ENCODE measurements around the gene YOD1. TPM values are rescaled to one million over a fixed set of nuclear protein-coding genes. Genes with fewer than 3 reads are reported as not detected.
A peak's percentile ranks its signal among the peaks of the same experiment; 100 is the strongest.
"Not testable (repeated sequence)": the region's sequence is repeated elsewhere in the genome, so short reads cannot be mapped to it uniquely, and the experiment has no call there.

YOD1 gene
- polyA plus RNA-seq, 1 donor = 10.1 TPM

DNA sequence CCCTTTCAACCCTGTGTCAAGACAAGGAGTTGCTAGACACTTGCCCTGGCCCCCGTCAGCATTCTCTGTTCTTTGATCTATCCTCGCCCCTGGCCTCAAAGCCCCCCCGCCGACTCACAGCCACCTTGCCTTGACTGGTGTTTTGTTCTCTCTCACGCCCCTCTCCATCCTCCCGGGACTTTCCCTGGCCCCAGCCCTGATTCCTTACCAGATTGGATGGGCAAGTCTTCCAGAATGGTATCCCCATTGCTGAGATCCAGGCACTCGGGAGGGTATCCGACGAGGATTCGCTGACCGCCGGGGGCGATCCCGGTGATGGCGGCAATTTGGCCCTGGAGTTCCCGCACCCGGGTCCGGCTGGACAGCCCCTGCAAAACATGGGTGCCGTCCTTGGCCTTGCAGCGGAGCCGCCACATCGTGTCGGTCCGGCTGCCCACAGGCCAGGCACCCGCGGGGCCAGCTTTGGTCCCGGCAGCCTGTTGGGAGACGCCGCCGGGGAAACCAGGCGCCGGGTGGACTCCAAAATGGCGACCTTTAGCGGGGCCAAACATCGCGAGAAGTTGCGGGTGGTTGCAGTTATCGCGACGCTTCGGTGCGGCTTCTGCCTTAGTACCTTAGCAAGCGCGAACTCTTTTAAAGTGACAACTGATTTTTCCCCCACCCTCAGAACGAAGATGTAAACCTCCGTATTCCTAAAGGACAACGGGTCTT lies 373 bp downstream of the YOD1 start:
- Histone ChIP-seq H3K9me3 (ENCODE audit: control insufficient read depth, low read depth, low read length) (no peaks in the 10 kb centered on the region), H3K36me3 (ENCODE audit: control insufficient read depth, insufficient read depth, low read length) (peaks cover 14% of the 10 kb centered on the region), H3K4me1 (ENCODE audit: control insufficient read depth, insufficient read depth, low read length) (peaks cover 27% of the 10 kb centered on the region), H3K27ac (ENCODE audit: low read length) (peak overlapping the region; percentile 95), H3K27me3 (ENCODE audit: control insufficient read depth, insufficient read depth, low read length) (no peaks in the 10 kb centered on the region), H3K4me3 (ENCODE audit: low read length) (peak overlapping the region; percentile 95)
- WGBS (ENCODE audit: insufficient coverage, low lambda C conversion rate) = no CpG with 5 or more reads among the region's 47 CpGs
- DNase-seq = peak; percentile 92 to 94

DNA sequence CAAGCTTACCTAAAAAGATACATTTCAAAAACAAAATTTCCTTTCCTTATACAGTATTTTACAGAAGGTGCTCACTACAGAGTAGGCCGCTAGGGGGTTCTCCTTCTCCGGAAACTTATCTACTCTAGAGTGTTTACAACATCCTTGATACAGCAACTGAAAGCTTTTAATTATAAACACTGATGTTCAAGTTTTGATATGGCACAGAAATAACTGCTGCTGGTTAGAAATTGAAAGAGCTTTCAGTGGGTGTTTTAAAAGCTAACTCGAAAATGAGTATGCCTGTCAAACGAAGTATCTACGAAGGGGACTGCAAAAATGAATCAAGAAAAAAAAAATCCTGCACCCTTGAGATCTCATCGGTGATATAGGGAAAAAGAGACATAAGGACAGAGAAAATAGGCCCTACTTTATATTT lies 1.0 kb downstream of the YOD1 start:
- H3K4me3 ChIP-seq (ENCODE audit: low read length) = peak overlapping the region; percentile 95
- no peaks in the 10 kb centered on the region for H3K9me3 ChIP-seq (ENCODE audit: control insufficient read depth, low read depth, low read length)
- peaks cover 21% of the 10 kb centered on the region for H3K4me1 ChIP-seq (ENCODE audit: control insufficient read depth, insufficient read depth, low read length)
- no peaks in the 10 kb centered on the region for H3K27me3 ChIP-seq (ENCODE audit: control insufficient read depth, insufficient read depth, low read length)
- peak overlapping the region; percentile 95 for H3K27ac ChIP-seq (ENCODE audit: low read length)
- peak in 1 of 2 donors; percentile 64 for DNase-seq
- 0% methylated on average over 2 of the region's 6 CpGs for WGBS (ENCODE audit: insufficient coverage, low lambda C conversion rate)
- peaks cover 14% of the 10 kb centered on the region for H3K36me3 ChIP-seq (ENCODE audit: control insufficient read depth, insufficient read depth, low read length)

DNA sequence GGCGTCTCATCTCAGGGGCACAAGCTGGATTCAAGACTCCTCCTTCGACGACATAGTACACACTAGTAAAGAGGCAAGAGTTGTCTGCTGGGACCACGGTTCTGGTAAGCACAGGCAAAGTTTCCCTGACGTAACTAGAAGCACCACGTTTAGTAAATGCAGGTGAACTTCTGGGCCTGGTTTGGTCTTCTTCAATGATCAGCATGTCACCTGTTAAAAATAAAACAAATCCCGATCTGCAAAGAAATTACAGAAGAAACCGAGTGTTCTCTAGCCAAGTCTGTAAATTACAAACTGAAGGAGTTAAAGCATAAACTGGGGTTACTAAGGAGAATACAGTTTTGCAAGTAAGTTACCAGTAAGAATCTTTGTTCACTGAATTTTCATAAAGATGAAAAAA lies 1.5 kb downstream of the YOD1 start:
- H3K36me3 ChIP-seq (ENCODE audit: control insufficient read depth, insufficient read depth, low read length) = peaks cover 14% of the 10 kb centered on the region
- no peaks in the 10 kb centered on the region for H3K9me3 ChIP-seq (ENCODE audit: control insufficient read depth, low read depth, low read length)
- peak overlapping the region; percentile 95 for H3K4me3 ChIP-seq (ENCODE audit: low read length)
- WGBS (ENCODE audit: insufficient coverage, low lambda C conversion rate) = no CpG with 5 or more reads among the region's 8 CpGs
- H3K27ac ChIP-seq (ENCODE audit: low read length) = no peak overlapping the region
- no peaks in the 10 kb centered on the region for H3K27me3 ChIP-seq (ENCODE audit: control insufficient read depth, insufficient read depth, low read length)
- H3K4me1 ChIP-seq (ENCODE audit: control insufficient read depth, insufficient read depth, low read length) = peaks cover 17% of the 10 kb centered on the region
- DNase-seq = no peak

DNA sequence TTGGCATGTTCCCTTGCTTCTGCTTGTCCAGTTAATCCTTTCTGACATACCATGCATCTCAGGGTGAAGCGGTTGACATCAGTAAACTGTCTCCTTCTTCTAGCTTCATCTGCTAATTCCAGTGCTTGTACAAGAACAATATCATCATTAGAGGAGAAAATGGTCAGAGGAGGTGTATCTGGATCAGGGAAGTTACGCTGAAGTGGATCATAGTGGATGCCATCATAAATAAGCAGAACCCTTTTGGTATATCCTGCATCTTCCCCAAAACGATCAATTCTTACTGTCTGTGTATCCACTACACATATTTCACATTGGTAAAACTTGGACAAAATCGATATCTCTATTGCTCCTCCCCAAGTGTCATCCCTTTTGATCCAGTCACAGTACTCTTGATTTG lies 2.0 kb downstream of the YOD1 start:
- Histone ChIP-seq H3K9me3 (ENCODE audit: control insufficient read depth, low read depth, low read length) (no peaks in the 10 kb centered on the region), H3K36me3 (ENCODE audit: control insufficient read depth, insufficient read depth, low read length) (peaks cover 14% of the 10 kb centered on the region), H3K27ac (ENCODE audit: low read length) (no peak overlapping the region), H3K4me1 (ENCODE audit: control insufficient read depth, insufficient read depth, low read length) (peaks cover 12% of the 10 kb centered on the region), H3K27me3 (ENCODE audit: control insufficient read depth, insufficient read depth, low read length) (no peaks in the 10 kb centered on the region), H3K4me3 (ENCODE audit: low read length) (no peak overlapping the region)
- 100% methylated on average over 1 of the region's 4 CpGs for WGBS (ENCODE audit: insufficient coverage, low lambda C conversion rate)
- no peak for DNase-seq

DNA sequence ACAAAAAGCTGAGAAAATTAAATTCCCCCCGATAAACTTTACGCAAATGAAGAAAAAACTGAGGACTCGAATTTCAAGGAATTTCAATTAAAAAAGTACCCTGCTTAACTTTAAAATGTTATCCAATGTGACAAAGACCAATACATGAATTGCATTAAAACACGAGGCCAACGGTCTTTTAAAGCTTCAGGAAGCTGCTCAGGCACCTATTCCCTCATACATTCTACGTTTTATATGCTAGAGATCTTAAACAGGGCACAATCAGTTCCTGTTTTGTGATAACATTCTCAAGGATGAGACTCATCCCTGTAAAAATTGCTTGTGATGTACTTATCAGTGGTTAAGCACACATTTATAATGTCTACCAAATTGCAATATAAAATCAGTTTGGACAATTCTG lies 3.0 kb downstream of the YOD1 start:
- no peak for DNase-seq
- peaks cover 10% of the 10 kb centered on the region for H3K4me1 ChIP-seq (ENCODE audit: control insufficient read depth, insufficient read depth, low read length)
- H3K4me3 ChIP-seq (ENCODE audit: low read length) = no peak overlapping the region
- H3K9me3 ChIP-seq (ENCODE audit: control insufficient read depth, low read depth, low read length) = no peaks in the 10 kb centered on the region
- H3K27ac ChIP-seq (ENCODE audit: low read length) = no peak overlapping the region
- 89% methylated on average over 3 of the region's 6 CpGs for WGBS (ENCODE audit: insufficient coverage, low lambda C conversion rate)
- no peaks in the 10 kb centered on the region for H3K27me3 ChIP-seq (ENCODE audit: control insufficient read depth, insufficient read depth, low read length)
- peaks cover 14% of the 10 kb centered on the region for H3K36me3 ChIP-seq (ENCODE audit: control insufficient read depth, insufficient read depth, low read length)

DNA sequence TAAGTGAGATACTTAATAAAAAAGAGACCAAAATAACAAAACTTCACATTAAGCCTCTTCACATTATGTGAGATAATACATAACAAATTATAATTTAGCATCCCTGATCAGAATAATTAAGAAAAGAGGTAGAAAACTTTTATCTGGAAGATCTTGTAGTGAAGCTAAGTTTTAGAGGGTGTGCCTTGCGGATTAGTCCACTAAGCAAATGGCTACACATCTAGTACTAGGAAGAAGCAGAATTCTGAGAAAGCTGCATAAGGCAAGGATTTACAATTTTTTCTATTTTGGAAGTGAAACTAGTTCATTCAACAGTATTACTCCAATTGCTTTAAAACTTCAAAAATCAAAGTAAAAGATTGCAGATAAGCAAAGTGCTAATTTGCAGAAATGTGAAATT lies 3.5 kb downstream of the YOD1 start:
- DNase-seq = no peak
- Histone ChIP-seq H3K27ac (ENCODE audit: low read length) (no peak overlapping the region), H3K27me3 (ENCODE audit: control insufficient read depth, insufficient read depth, low read length) (no peaks in the 10 kb centered on the region), H3K4me3 (ENCODE audit: low read length) (no peak overlapping the region), H3K36me3 (ENCODE audit: control insufficient read depth, insufficient read depth, low read length) (peaks cover 14% of the 10 kb centered on the region), H3K4me1 (ENCODE audit: control insufficient read depth, insufficient read depth, low read length) (peaks cover 10% of the 10 kb centered on the region), H3K9me3 (ENCODE audit: control insufficient read depth, low read depth, low read length) (no peaks in the 10 kb centered on the region)
- 100% methylated on average over 1 of the region's 1 CpG for WGBS (ENCODE audit: insufficient coverage, low lambda C conversion rate)

DNA sequence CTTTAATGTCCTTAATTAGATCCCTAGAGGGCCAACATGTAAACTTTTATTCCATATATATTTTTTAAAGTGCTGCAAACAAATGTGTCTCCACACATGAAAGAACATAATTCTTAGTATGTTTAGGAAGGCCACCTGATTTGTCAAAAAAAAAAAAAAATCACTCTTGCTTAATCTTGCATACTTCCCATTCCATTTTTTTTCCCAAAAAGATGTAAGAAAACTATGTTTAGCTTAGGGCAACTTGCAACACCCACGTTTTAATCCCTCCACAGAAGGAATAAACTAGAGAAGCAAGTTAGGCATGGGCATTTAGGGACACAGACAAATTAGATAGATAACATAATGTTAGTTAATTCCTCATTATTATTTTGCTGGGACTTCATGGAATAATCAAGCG lies 5.6 kb downstream of the YOD1 start:
- no peaks in the 10 kb centered on the region for H3K4me1 ChIP-seq (ENCODE audit: control insufficient read depth, insufficient read depth, low read length)
- WGBS (ENCODE audit: insufficient coverage, low lambda C conversion rate) = no CpG with 5 or more reads among the region's 2 CpGs
- H3K9me3 ChIP-seq (ENCODE audit: control insufficient read depth, low read depth, low read length) = no peaks in the 10 kb centered on the region
- no peak for DNase-seq
- no peak overlapping the region for H3K27ac ChIP-seq (ENCODE audit: low read length)
- no peak overlapping the region for H3K4me3 ChIP-seq (ENCODE audit: low read length)
- H3K36me3 ChIP-seq (ENCODE audit: control insufficient read depth, insufficient read depth, low read length) = peaks cover 14% of the 10 kb centered on the region
- H3K27me3 ChIP-seq (ENCODE audit: control insufficient read depth, insufficient read depth, low read length) = no peaks in the 10 kb centered on the region

DNA sequence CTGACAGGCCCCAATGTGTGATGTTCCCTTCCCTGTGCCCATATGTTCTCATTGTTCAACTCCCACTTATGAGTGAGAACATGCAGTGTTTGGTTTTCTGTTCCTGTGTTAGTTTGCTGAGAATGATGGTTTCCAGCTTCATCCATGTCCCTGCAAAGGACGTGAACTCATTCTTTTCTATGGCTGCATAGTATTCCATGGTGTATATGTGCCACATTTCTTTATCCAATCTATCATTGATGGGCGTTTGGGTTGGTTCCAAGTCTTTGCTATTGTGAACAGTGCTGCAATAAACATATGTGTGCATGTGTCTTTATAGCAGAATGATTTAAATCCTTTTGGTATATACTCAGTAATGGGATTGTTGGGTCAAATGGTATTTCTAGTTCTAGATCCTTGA lies 9.6 kb downstream of the YOD1 start:
- not testable (repeated sequence) for H3K36me3 ChIP-seq (ENCODE audit: control insufficient read depth, insufficient read depth, low read length); H3K9me3 ChIP-seq (ENCODE audit: control insufficient read depth, low read depth, low read length); H3K27ac ChIP-seq (ENCODE audit: low read length); DNase-seq; H3K27me3 ChIP-seq (ENCODE audit: control insufficient read depth, insufficient read depth, low read length); H3K4me1 ChIP-seq (ENCODE audit: control insufficient read depth, insufficient read depth, low read length); H3K4me3 ChIP-seq (ENCODE audit: low read length)
- no CpG with 5 or more reads among the region's 2 CpGs for WGBS (ENCODE audit: insufficient coverage, low lambda C conversion rate)

DNA sequence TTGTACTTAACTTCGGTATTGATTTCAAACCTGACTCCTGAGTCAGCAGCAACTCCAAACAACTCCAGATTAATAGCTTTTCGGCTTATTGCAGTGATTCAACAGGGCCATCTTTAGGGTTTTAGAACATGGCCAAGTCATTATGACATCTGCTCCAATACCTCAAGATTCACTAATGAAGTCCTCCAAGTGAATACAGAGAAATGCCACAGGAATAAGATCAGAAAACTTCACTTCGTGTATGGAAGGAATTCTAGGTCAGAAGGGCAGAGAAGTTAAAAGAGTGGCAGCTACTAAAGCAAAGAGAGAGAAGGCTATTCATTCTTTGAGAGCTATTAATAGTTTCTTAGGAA lies 10.9 kb downstream of the YOD1 start:
- Histone ChIP-seq H3K4me1 (ENCODE audit: control insufficient read depth, insufficient read depth, low read length) (no peaks in the 10 kb centered on the region), H3K27ac (ENCODE audit: low read length) (no peak overlapping the region), H3K27me3 (ENCODE audit: control insufficient read depth, insufficient read depth, low read length) (no peaks in the 10 kb centered on the region), H3K36me3 (ENCODE audit: control insufficient read depth, insufficient read depth, low read length) (no peaks in the 10 kb centered on the region), H3K4me3 (ENCODE audit: low read length) (no peak overlapping the region), H3K9me3 (ENCODE audit: control insufficient read depth, low read depth, low read length) (no peaks in the 10 kb centered on the region)
- DNase-seq = no peak
- WGBS (ENCODE audit: insufficient coverage, low lambda C conversion rate) = no CpG with 5 or more reads among the region's 3 CpGs

DNA sequence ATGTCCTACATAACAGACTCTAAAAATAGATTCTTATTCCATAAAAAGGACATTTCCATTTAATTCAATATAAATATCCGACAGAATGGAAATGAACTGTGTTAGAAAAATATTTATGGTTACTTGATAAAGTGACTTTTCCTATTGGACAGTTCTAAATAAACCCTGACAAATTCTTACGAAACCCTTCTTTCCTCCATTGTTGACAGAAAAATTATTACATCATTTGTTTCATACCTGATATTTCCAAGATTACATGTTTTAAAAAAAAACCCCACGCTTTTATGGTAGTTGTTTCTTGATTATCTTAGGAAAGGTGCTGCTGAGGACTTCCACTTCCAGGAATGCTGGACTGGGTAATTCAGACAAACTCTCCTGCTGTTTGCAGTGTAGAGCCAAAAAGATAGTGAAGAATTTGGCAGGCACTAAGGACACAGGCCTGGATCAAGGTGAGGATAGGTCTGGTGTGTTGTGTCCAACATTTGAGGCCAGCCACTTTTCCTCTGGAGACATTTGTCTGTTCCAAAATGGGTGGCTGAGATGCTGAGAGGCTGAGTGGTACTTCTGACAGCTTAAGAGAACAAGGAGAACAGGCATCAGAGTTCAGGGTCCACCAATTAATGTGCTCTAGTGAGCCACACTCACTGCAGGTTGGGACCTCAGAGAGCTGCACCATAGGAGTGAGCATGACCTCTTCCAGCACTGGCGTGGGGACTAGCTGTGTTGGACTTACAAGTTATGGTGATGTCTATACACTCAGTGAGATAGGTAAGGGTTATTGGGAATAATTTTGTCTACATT lies 11.4 kb downstream of the YOD1 start:
- WGBS (ENCODE audit: insufficient coverage, low lambda C conversion rate) = 60% methylated on average over 1 of the region's 4 CpGs
- Histone ChIP-seq H3K36me3 (ENCODE audit: control insufficient read depth, insufficient read depth, low read length) (no peaks in the 10 kb centered on the region), H3K27ac (ENCODE audit: low read length) (no peak overlapping the region), H3K4me1 (ENCODE audit: control insufficient read depth, insufficient read depth, low read length) (no peaks in the 10 kb centered on the region), H3K27me3 (ENCODE audit: control insufficient read depth, insufficient read depth, low read length) (no peaks in the 10 kb centered on the region), H3K4me3 (ENCODE audit: low read length) (no peak overlapping the region), H3K9me3 (ENCODE audit: control insufficient read depth, low read depth, low read length) (no peaks in the 10 kb centered on the region)
- peak in 1 of 2 donors; percentile 15 for DNase-seq

Data from large intestine (tissue), 3 donors.